Superior temporal gyrus (tissue), 1 donor: Measurements from ENCODE around the gene LRPPRC.
A peak's percentile ranks its signal among the peaks of the same experiment; 100 is the strongest.
"Not testable (repeated sequence)": the region's sequence is repeated elsewhere in the genome, so short reads cannot be mapped to it uniquely, and the experiment has no call there.

ENCODE experiments used
- DNase-seq: peaks from one replicate; pipeline ENCODE4 v3.0.0-alpha.2; 2016; ENCODE audit errors: extremely low spot score

Gene LRPPRC

GRCh38 chr2:43995733-43996533 lies at the start of gene LRPPRC:
TSS of gene LRPPRC (minus strand) at chr2:43995989. CDS start at chr2:43995947, 42 bp downstream.
- peak; percentile 96 for DNase-seq

GRCh38 chr2:44045061-44045460 lies 49.3 kb upstream of the LRPPRC start:
- DNase-seq = no peak

GRCh38 chr2:44044281-44044720 lies 48.5 kb upstream of the LRPPRC start:
- DNase-seq = peak; percentile 97

- no peak for DNase-seq
Measured at GRCh38 chr2:44040365-44040764, 44.6 kb upstream of the LRPPRC start.

- DNase-seq = no peak
Measured at GRCh38 chr2:44038277-44038676, 42.5 kb upstream of the LRPPRC start.

- DNase-seq = no peak
Measured at GRCh38 chr2:44037221-44037620, 41.4 kb upstream of the LRPPRC start.

GRCh38 chr2:44033947-44034346 lies 38.2 kb upstream of the LRPPRC start:
- no peak for DNase-seq

GRCh38 chr2:44027076-44027475 lies 31.3 kb upstream of the LRPPRC start:
- not testable (repeated sequence) for DNase-seq

GRCh38 chr2:44016282-44016681 lies 20.5 kb upstream of the LRPPRC start:
- no peak for DNase-seq

GRCh38 chr2:44015239-44015638 lies 19.4 kb upstream of the LRPPRC start:
- no peak for DNase-seq

GRCh38 chr2:44013205-44013604 lies 17.4 kb upstream of the LRPPRC start:
- DNase-seq = not testable (repeated sequence)

GRCh38 chr2:44010266-44010665 lies 14.5 kb upstream of the LRPPRC start:
- DNase-seq = peak; percentile 23

GRCh38 chr2:44009136-44009735 lies 13.4 kb upstream of the LRPPRC start:
- no peak for DNase-seq

GRCh38 chr2:44005846-44006245 lies 10.1 kb upstream of the LRPPRC start:
- no peak for DNase-seq

GRCh38 chr2:44004735-44005602 lies 9.2 kb upstream of the LRPPRC start:
- DNase-seq = no peak

- DNase-seq = no peak
Measured at GRCh38 chr2:44001716-44002115, 5.9 kb upstream of the LRPPRC start.

- DNase-seq = no peak
Measured at GRCh38 chr2:43998263-43998662, 2.5 kb upstream of the LRPPRC start.

GRCh38 chr2:43993437-43993836 lies 2.4 kb downstream of the LRPPRC start:
- DNase-seq = no peak

GRCh38 chr2:43989545-43989944 lies 6.2 kb downstream of the LRPPRC start:
- DNase-seq = no peak

- no peak for DNase-seq
Measured at GRCh38 chr2:43986600-43986999, 9.2 kb downstream of the LRPPRC start.

GRCh38 chr2:43985359-43985758 lies 10.4 kb downstream of the LRPPRC start:
- DNase-seq = no peak

- no peak for DNase-seq
Measured at GRCh38 chr2:43984533-43984932, 11.3 kb downstream of the LRPPRC start.
